GM12878 (cell line): ENCODE data around the gene CBX2. TPM values are rescaled to one million over a fixed set of nuclear protein-coding genes. Genes with fewer than 3 reads are reported as not detected.

ENCODE experiments used
- ATAC-seq: fragments of 200-7000 bp; cut with Tn5 transposase; 3 replicates; pipeline ENCODE4 v1.9.1; 2020; ENCODE audit warnings: mild to moderate bottlenecking, moderate library complexity
- BruUV-seq: library from RNA; stranded (reverse); fragments of 400-500 nt; replicated peaks from 2 replicates; lab custom pipeline; 2021; lab: Mats Ljungman, UMichigan
- CTCF ChIA-PET: fragments of 300-600 bp; sonication (Branson Sonifier 250); formaldehyde crosslinking; extraction: SDS; loops from one replicate; lab custom pipeline; 2021; ENCODE audit warnings: inconsistent platforms; lab: Yijun Ruan, JAX
- POLR2A ChIA-PET: fragments of 350-600 bp; formaldehyde crosslinking; extraction: SDS; loops from one replicate; lab custom pipeline; 2021; ENCODE audit warnings: inconsistent platforms; lab: Charles Lee
- RAD21 ChIA-PET: fragments of 300-600 bp; sonication (Branson Sonifier 250); formaldehyde crosslinking; loops from one replicate; lab custom pipeline; 2023; ENCODE audit warnings: antibody characterized with exemption; ENCODE audit not compliant: unreplicated experiment; lab: Charles Lee
- SMC1A ChIA-PET: fragments of 300-600 bp; sonication (Branson Sonifier 250); formaldehyde crosslinking; loops from one replicate; lab custom pipeline; 2023; ENCODE audit not compliant: unreplicated experiment, uncharacterized antibody; lab: Charles Lee
- DNase-seq: peaks from one replicate; pipeline ENCODE4 v3.0.0-alpha.2; 2011; ENCODE audit warnings: low read depth, low spot score
- FAIRE-seq: peaks from 3 replicates; lab custom pipeline; 2011; peaks lifted over from hg19 to GRCh38; lab: Jason Lieb, UNC
- H2AFZ ChIP-seq: 2 replicates; pipeline ENCODE4 v1.6.0; 2011; ENCODE audit warnings: low read depth, low read length, control low read depth; ENCODE audit not compliant: control insufficient read depth
- H3K27ac ChIP-seq: 2 replicates; pipeline ENCODE4 v1.5.1; 2011; ENCODE audit warnings: control low read depth; ENCODE audit not compliant: control insufficient read depth, insufficient read depth
- H3K27me3 ChIP-seq, 2 experiments: replicated peaks in 1 of 2; 2 replicates each; pipeline versions ENCODE4 v1.6.0 to v1.6.1; 2011; ENCODE audit warnings: low read length in 1 of 2; ENCODE audit not compliant: control insufficient read depth in 2 of 2, insufficient read depth in 2 of 2
- H3K36me3 ChIP-seq, 2 experiments: 2 replicates each; pipeline ENCODE4 v1.5.1; 2011; ENCODE audit warnings: low read length in 1 of 2; ENCODE audit not compliant: control insufficient read depth in 2 of 2, insufficient read depth in 2 of 2
- H3K4me1 ChIP-seq: 2 replicates; pipeline ENCODE4 v1.6.1; 2011; ENCODE audit warnings: mild to moderate bottlenecking, low read length, moderate library complexity, mixed read lengths; ENCODE audit not compliant: control insufficient read depth, insufficient read depth
- H3K4me2 ChIP-seq: 2 replicates; pipeline ENCODE4 v1.6.0; 2011; ENCODE audit warnings: control low read depth; ENCODE audit not compliant: control insufficient read depth, insufficient read depth
- H3K4me3 ChIP-seq: fragments of 200-600 bp; sonication (generic); 2 replicates; pipeline ENCODE4 v1.5.1; 2016
- H3K79me2 ChIP-seq: 2 replicates; pipeline ENCODE4 v1.6.0; 2011; ENCODE audit warnings: low read length; ENCODE audit not compliant: control insufficient read depth, insufficient read depth
- H3K9ac ChIP-seq: 2 replicates; pipeline ENCODE4 v1.8.0; 2011; ENCODE audit warnings: low read length, control low read depth, mixed read lengths; ENCODE audit not compliant: control insufficient read depth, insufficient read depth
- H3K9me3 ChIP-seq: replicated peaks from 3 replicates; pipeline ENCODE4 v1.5.1; 2011; ENCODE audit warnings: mild to moderate bottlenecking, low read length; ENCODE audit not compliant: control insufficient read depth, insufficient read depth
- H4K20me1 ChIP-seq: 2 replicates; pipeline ENCODE4 v1.6.0; 2011; ENCODE audit not compliant: control insufficient read depth, insufficient read depth
- CHD4 ChIP-seq: fragments of 200-600 bp; sonication (generic); IDR thresholded peaks from 2 replicates; pipeline ENCODE4 v1.6.1; 2016; ENCODE audit warnings: mild to moderate bottlenecking
- CREB1 ChIP-seq: IDR thresholded peaks from 2 replicates; pipeline ENCODE4 v1.6.1; 2012; ENCODE audit warnings: low read depth, mild to moderate bottlenecking, inconsistent platforms
- PRDM15 ChIP-seq: fragments of 450-650 bp; formaldehyde crosslinking; IDR thresholded peaks from 2 replicates; pipeline ENCODE4 v1.4.0; 2020; ENCODE audit warnings: mild to moderate bottlenecking, moderate library complexity
- RCOR1 ChIP-seq: conservative IDR thresholded peaks from 2 replicates; pipeline ENCODE4 v1.6.1; 2012; ENCODE audit warnings: low read depth, low read length, improper control_type of control experiment
- SMC3 ChIP-seq: IDR thresholded peaks from 2 replicates; pipeline ENCODE4 v1.6.1; 2011; ENCODE audit warnings: low read length, improper control_type of control experiment, borderline replicate concordance
- SPI1 ChIP-seq: IDR thresholded peaks from 2 replicates; pipeline ENCODE4 v1.6.1; 2011; ENCODE audit warnings: low read depth, mild to moderate bottlenecking, low read length, moderate library complexity, borderline replicate concordance; ENCODE audit not compliant: insufficient read depth
- WRNIP1 ChIP-seq: IDR thresholded peaks from 2 replicates; pipeline ENCODE4 v1.6.1; 2011; ENCODE audit warnings: low read depth, low read length, improper control_type of control experiment, borderline replicate concordance
- ZBED1 ChIP-seq: IDR thresholded peaks from 2 replicates; pipeline ENCODE4 v1.6.1; 2016; ENCODE audit warnings: borderline replicate concordance
- ZBTB33 ChIP-seq: fragments of 450-650 bp; IDR thresholded peaks from 2 replicates; pipeline ENCODE4 v1.6.1; 2017; ENCODE audit warnings: mild to moderate bottlenecking
- ZNF622 ChIP-seq: fragments of 450-650 bp; IDR thresholded peaks from 2 replicates; pipeline ENCODE4 v1.6.1; 2017; ENCODE audit warnings: mild to moderate bottlenecking, inconsistent platforms
- WGBS: methylation state at CpG from one replicate; pipeline ENCODE4 v1.1.6; 2016; ENCODE audit warnings: low lambda C conversion rate; ENCODE audit not compliant: insufficient replicate concordance, insufficient coverage; ENCODE audit errors: missing lambda C conversion rate; 5-methylcytosine and 5-hydroxymethylcytosine counted together
- in situ Hi-C: fragments of 300-500 bp; cut with MboI; formaldehyde crosslinking; loops from 9 replicates; pipeline ENCODE4 v1.14.3; 2018; ENCODE audit warnings: mixed read lengths
- intact Hi-C: fragments of 100-400 bp; cut with micrococcal nuclease; formaldehyde crosslinking; loops from one replicate; pipeline ENCODE4 v1.14.2; 2022; ENCODE audit not compliant: unreplicated experiment
- polyA plus RNA-seq, 11 experiments: library from polyadenylated mRNA; depleted of rRNA in 4 of 11; unstranded in 6 of 11; stranded (reverse) in 5 of 11; fragments of >200 nt; fragmentation: Nextera tagmentation in 4 of 11; fragmentation: Illumina TruSeq in 1 of 11; extraction: Ambion mirVana in 4 of 11; extraction: Trizol in 1 of 11; gene quantifications; 1 replicate in 1 of 11; 2 replicates in 10 of 11; pipeline versions ENCODE4 v1.2.1 to v1.2.3, GENCODE V29; 2011 to 2016; ENCODE audit warnings: inconsistent platforms in 2 of 11, missing spikeins in 2 of 11, low read depth in 1 of 11
- total RNA-seq, 4 experiments: library from RNA; depleted of rRNA in 3 of 4; stranded (reverse); fragments of >200 nt in 3 of 4; fragmentation: Illumina TruSeq in 1 of 4; extraction: Trizol in 1 of 4; gene quantifications; 2 replicates each; pipeline versions ENCODE4 v1.2.1 to v1.2.3, GENCODE V29; 2013 to 2021

CBX2 gene
- total and polyA plus RNA-seq, 10 of the 15 experiments (the other 5 are each of a cell fraction or from before 2014, with no cell fraction given) = 0.35 to 7.5 (median 4.2) TPM

- peaks cover 0 to 17% of the 10 kb centered on the region in 2 experiments; a peak in 2 of 4 replicates for H3K36me3 ChIP-seq
- no peaks in the 10 kb centered on the region for H4K20me1 ChIP-seq
- H3K79me2 ChIP-seq = no peaks in the 10 kb centered on the region
- POLR2A ChIA-PET = no interaction called here
- 51% methylated on average over 8 of the region's 8 CpGs for WGBS
- intact Hi-C loops (no loop called here), in situ Hi-C loops (no loop called here)
- no peak for DNase-seq
- H3K9me3 ChIP-seq = no peaks in the 10 kb centered on the region
- H3K9ac ChIP-seq = no peak overlapping the region
- H3K4me1 ChIP-seq = peaks cover 4% of the 10 kb centered on the region; the same call in 1 of the 2 replicates
- no peak overlapping the region for H3K4me2 ChIP-seq
- H3K27me3 ChIP-seq = no peaks in the 10 kb centered on the region
- SMC1A ChIA-PET = no interaction called here
- no TSS peak for BruUV-seq
- H3K4me3 ChIP-seq = no peak overlapping the region
- ATAC-seq = peak; percentile 14; the same call in 1 of the 3 replicates
- TF ChIP-seq WRNIP1 = no peak
- TF ChIP-seq ZNF622 = no peak
- FAIRE-seq = no peak
- H2AFZ ChIP-seq = no peak overlapping the region
- CTCF ChIA-PET = no interaction called here
- no peak overlapping the region for H3K27ac ChIP-seq
- RAD21 ChIA-PET = no interaction called here
These were observed 52.9 kb downstream of the CBX2 start for GRCh38 chr17:79830763-79831264.

- Histone ChIP-seq H3K4me1 (peaks cover 6% of the 10 kb centered on the region), H3K4me3 (no peak overlapping the region), H3K9me3 (no peaks in the 10 kb centered on the region), H3K79me2 (peaks cover 6% of the 10 kb centered on the region), H3K27me3 (no peaks in the 10 kb centered on the region), H4K20me1 (0 out of 2 replicates have a peak, but pooled peaks cover 4% of the 10 kb centered on the region), H3K27ac (no peak overlapping the region), H3K9ac (no peak overlapping the region), H3K36me3 (peaks cover 0 to 17% of the 10 kb centered on the region in 2 experiments; a peak in 2 of 4 replicates), H2AFZ (no peak overlapping the region), H3K4me2 (no peak overlapping the region)
- intact Hi-C loops (no loop called here), in situ Hi-C loops (no loop called here)
- DNase-seq (no peak), ATAC-seq (no peak), FAIRE-seq (no peak)
- POLR2A ChIA-PET = interaction anchor here (0.5 kb wide), 1 partner anchor 44 kb away, joined by 5 read pairs; no protein-coding TSS in a partner anchor
- WGBS = 60% methylated on average over 14 of the region's 33 CpGs
- CTCF ChIA-PET = no interaction called here
- SMC1A ChIA-PET = no interaction called here
- RAD21 ChIA-PET = no interaction called here
- no TSS peak for BruUV-seq
- TF ChIP-seq CREB1 (no peak), SPI1 (no peak), RCOR1 (no peak), PRDM15 (no peak), ZBED1 (no peak), CHD4 (no peak), SMC3 (no peak), ZBTB33 (no peak)
These were observed 53.6 kb downstream of the CBX2 start for GRCh38 chr17:79831265-79832217.
